Stimulated activated CD4-positive, alpha-beta T cell treated with anti-CD3 and anti-CD28 coated beads, Interleukin-1b, Interleukin-23, amount 100 ng/mL, for 1 hour (primary cell): ENCODE data around the gene STARD9.

Experiments
- DNase-seq, 2 donors: peaks; one replicate each; pipeline ENCODE4 v3.0.0-alpha.2; 2020; ENCODE audit warnings: low read depth in 2 of 2

Gene STARD9

GRCh38 chr15:42693942-42694341 is 118.5 kb downstream of the STARD9 start:
- no peak for DNase-seq

DNA sequence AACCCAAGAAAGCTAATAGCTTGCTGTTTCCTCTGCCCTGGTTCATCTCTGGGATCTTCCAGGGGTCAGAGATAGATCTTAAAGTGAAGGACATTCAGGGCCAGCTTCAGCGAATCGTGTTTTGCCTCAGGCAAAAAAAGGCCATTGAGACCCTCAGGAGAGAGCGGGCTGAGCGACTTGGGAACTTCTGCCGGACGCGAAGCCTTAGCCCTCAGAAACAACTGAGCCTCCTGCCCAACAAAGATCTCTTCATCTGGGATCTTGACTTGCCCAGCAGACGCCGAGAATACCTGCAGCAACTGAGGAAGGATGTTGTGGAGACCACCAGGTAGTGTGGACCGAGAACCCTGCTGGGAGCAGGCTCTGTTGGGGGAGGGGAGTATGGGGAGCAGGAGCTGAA is 119.0 kb downstream of the STARD9 start:
- no peak for DNase-seq

GRCh38 chr15:42695527-42696071 is 120.2 kb downstream of the STARD9 start:
- no peak for DNase-seq

DNA sequence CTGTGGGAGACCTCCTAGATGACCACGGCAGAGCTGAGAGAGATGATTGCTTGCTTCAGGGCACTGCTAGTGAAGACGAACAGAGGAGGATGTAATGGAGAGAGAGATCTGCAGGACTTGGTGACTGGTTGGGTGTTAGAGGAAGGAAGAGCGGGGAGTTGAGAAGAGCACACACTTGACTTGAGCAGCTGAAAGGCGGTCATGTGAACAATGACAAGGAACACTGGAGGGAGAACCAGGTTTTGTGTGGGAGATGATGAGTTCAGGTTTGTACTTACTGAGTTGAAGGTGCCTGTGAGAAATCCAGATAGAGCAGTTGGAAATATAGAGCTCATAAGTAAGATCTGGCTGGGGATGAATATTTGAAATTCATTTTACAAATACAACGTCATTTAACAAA is 121.2 kb downstream of the STARD9 start:
- DNase-seq: no peak

DNA sequence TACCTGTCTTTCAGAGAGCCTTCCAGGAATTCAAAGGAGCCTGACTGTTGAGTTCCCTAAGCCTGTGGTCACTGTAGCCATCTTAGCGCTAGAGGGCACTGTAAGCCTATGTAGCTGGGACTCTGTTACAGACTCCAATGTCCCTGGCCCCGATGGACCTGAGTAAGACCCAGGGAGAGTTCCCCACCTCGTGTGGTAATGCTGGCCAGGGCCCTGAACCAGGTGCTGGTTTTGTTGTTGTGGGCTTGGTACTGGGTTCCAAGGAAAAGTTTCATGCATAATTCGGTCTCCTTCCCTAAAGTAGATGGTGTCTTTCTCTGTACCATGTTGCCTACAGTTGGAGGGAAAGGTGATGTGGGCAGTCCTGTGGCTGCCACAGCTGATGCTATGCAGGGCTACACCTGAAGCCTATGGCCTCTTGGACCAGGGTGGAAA is 129.1 kb downstream of the STARD9 start:
- DNase-seq: peak; percentile 4 to 24

DNA sequence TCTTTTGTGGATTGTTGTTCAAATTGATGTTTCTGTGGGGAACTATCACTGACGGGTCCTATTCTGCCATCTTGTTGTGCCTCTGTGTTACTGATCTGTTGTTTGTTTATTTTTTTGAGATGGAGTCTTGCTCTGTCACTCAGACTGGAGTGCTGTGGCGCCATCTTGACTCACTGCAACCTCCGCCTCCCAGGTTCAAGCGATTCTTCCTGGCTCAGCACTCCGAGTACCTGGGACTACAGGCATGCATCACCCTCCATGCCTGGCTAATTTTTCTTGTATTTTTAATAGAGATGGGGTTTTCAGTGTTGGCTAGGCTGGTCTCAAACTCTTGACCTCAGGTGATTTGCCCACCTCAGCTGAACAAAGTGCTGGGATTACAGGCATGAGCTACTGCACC is 129.9 kb downstream of the STARD9 start:
- no peak for DNase-seq

GRCh38 chr15:42707068-42707467 is 131.7 kb downstream of the STARD9 start:
- DNase-seq: no peak

GRCh38 chr15:42707873-42708544 is 132.6 kb downstream of the STARD9 start:
- no peak for DNase-seq

GRCh38 chr15:42710662-42711061 is 135.3 kb downstream of the STARD9 start:
- DNase-seq: no peak

- DNase-seq: no peak
Observed at GRCh38 chr15:42711746-42712145, 136.3 kb downstream of the STARD9 start.

DNA sequence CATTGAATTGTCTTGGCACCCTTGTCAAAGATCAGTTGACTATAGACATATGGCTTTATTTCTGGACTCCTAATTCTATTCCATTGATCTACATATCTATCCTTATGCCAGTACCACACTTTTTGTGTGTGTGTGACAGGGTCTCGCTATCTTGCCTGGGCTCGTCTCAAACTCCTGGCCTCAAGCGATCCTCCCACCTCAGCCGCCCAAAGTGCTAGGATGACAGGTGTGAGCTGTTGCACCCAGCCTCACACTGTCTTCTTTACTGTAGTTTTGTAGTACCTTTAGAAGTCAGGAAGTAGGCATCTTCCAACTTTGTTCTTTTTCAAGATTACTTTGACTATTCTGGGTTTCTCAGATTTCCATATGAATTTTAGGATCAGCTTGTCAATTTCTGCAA is 137.2 kb downstream of the STARD9 start:
- DNase-seq: no peak

- DNase-seq: no peak
Observed at GRCh38 chr15:42716125-42716524, 140.7 kb downstream of the STARD9 start.

DNA sequence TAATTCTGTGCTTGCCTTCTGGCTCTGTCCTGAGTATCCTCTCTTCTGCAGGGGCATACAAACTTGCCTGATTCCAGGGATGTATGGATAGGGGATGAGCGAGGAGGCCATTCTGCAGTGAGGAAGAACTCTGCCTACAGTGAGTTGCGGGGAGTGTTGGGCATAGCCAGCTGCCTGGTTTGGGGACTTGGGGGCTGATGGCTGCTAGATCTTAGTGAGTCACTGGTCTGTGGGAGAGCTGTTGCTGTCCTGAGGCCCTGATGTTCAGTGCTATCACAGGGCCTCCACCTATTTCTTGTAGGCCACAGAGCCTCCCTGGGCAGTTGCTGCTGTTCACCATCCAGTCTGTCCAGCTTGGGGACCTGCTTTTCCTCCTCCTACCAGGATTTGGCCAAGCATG is 141.2 kb downstream of the STARD9 start:
- no peak for DNase-seq

GRCh38 chr15:42719043-42719442 is 143.6 kb downstream of the STARD9 start:
- DNase-seq: no peak

- no peak for DNase-seq
Observed at GRCh38 chr15:42720071-42720470, 144.7 kb downstream of the STARD9 start.

DNA sequence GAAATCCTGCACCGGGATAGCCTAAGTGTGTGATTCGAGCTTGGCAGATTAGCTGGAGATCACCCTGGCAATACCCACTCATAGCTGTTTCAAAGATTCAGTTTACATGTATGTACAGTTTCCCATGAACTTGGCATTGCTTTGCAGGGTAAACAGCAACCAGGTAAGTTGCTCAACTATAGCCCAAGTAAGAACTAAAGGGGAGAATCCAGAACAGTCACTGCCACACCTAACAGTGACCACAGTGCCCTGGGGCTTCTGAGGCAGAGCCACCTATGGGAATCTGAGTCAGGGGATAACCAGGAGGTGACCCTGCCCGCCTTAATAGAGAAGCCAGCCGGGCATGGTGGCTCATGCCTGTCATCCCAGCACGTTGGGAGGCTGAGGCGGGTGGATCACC is 145.6 kb downstream of the STARD9 start:
- DNase-seq: no peak

GRCh38 chr15:42721916-42722315 is 146.5 kb downstream of the STARD9 start:
- DNase-seq: no peak

- no peak for DNase-seq
Observed at GRCh38 chr15:42723068-42723467, 147.7 kb downstream of the STARD9 start.

DNA sequence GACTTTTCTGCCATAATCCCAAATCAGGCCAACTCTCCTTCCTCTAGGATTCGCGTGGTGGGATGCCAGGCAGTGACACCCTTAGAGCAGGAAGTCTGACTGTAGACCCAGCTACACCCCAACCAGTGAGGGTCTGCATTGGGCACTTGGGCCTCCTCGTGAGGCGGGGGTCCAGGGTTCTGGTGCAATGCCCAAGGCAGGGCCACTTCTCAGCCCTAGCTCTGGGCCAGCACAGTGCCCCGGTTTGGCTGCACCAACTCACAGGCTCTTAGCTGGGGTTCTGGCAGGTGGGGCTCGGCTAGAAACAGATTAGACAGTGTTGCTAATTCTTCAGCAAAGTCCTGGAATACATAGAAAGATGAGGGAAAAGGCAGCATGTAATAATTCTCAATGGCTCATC is 148.9 kb downstream of the STARD9 start:
- DNase-seq: no peak

DNA sequence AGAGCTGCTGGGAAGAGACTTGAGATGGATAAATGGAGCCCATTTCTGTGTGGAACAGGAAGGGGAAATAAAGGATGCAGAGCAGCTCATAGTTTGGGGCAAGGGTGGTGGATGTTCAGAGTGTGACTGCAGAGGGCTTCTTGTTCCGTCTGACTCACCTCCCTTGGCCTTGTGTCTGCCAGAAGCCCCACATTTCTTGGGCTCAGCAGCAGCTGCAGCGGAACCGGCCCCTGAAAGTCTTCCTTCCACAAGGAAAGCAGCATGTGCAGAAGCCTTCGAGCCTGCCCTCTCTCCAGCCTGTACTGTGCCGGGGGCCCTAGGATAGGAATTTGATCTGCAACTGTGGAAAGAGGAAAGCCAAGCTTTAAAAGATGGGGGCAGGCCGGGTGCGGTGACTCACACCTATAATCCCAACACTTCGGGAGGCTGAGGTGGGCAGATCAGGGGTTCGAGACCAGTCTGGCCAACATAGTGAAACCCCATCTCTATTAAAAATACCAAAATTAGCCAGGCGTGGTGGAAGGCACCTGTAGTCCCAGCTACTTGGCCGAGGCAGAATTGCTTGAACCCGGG is 150.0 kb downstream of the STARD9 start:
- DNase-seq: no peak

DNA sequence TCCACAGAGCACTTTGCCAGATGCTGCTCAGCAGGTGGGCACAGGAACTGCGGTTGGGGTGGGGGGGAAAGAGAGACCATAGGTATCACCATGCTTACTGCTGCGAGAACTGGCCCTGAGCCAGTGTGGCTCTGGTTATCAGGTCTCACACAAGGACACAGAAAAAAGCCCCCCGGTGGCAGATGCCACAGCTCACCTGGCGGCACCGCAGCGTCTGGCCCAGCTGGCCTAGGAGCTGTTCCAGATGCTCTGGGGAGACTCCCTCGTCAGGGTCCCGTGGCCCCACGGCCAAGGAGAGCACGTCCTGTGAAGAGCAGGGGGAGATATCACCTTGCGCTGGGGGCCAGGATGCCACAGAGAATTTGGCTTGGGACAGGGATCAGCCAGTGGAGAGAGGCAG is 150.7 kb downstream of the STARD9 start:
- no peak for DNase-seq

GRCh38 chr15:42727750-42728381 is 152.5 kb downstream of the STARD9 start:
- DNase-seq: no peak

DNA sequence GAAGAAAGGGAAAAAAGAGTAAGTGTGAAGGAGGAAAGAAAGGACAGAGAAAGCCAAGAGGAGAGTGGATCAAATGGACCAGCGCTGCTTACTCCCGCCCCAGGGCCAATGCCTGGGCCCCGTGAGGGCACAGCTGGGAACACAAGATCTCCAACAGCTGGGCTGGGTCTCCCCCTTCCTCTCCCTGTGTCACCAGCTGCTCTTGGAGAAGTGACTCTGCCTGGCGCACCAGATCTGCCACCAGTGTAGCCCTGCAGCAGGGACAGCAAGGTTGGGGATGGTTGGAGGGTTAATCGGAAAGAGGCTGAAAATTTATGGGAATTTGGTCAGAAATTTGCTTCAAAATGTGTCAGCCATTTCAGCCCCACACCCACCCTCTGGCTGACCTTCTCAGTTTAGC is 153.2 kb downstream of the STARD9 start:
- DNase-seq: no peak
